GM21576 (cell line): ENCODE data around the gene SLF1.
"Not testable (repeated sequence)": the region's sequence is repeated elsewhere in the genome, so short reads cannot be mapped to it uniquely, and the experiment has no call there.

Experiments
- ATAC-seq: cut with Tn5 transposase; IDR thresholded peaks from one replicate; pipeline ENCODE4 v1.9.1; 2021; ENCODE audit warnings: mild to moderate bottlenecking, moderate library complexity; ENCODE audit not compliant: unreplicated experiment

Gene SLF1

DNA sequence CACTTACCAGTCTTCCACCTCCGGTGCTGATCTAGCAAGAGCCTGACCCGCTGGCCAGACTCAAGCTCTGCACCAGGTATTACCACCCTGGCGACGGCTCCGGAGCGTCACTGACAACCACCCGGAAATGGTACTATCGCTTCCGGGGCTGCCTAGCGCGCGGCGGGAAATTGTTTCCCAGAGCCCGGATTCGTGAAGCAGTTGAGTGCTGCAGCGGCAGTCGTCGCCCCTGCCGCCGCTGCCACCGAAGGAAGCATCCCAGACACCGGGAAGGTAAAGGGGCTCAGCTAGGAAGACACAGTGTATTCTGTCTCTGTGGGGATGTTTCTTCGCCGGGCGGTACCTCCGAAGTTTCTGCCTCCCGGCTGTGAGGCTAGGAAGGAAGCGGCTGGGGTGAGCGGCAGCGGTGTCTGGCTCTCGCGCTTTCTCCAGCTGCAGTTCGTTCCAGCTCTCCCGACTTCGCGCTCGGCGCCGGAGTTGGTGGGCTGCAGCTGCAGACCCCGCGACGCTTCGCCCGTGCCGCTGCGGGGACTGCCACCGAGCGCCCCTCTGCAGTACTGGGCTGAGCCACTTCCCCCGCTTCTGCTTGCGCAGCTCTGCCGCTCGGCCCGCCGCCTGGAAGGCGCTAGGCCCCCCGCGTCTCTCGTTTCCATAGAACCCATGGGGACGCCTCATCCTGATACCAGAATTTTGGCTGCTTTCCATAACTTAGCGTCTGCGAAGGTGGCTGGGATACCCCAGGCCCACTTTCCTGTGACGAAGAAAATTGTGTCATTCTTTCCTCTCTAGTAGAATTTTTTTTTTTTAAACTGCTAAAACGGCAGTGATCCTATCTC lies at the start of gene SLF1, which contains the start of gene KIAA0825:
TSS of gene SLF1 (plus strand) at position 177 of the 836 bp plus-strand sequence. CDS start 10,142 bp downstream, outside the sequence.
TSS of gene KIAA0825 (minus strand) at position 112 of the 836 bp plus-strand sequence. CDS start 81,478 bp downstream, outside the sequence.
- ATAC-seq, result peak; percentile 97

DNA sequence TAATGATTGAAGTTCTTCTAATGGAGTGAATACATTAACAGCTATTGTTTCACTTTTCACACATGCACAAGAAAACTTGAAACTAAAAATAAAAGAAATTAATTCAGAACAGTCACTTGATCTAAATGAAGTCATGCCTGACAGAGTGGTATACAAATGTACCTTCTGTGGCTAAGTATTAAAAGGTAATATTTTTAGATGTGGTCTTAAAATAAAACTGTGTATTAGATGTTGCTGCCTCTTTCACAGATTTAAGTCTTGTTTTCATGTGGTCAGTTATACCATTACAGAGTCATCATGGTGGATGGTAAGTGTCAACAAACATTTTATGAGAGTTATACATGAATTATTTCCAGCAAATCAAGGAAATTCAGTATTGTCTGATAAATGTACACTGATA lies 47.1 kb upstream of the SLF1 start:
- no peak for ATAC-seq

DNA sequence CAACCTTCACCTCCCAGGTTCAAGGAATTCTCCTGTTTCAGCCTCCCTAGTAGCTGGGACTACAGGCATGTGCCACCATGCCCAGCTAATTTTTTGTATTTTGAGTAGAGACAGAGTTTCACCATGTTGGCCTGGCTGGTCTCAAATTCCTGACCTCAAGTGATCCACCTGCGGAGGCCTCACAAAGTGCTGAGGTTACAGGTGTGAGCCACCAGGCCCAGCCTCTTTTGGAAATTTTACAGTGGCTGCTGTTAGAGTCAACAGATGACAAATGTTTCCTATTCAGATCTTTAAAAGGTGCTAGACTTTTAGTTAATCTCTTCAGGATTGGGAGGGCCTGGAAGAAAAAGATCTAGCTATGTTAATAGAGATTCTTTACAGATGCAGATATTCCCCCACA lies 45.1 kb upstream of the SLF1 start:
- not testable (repeated sequence) for ATAC-seq

DNA sequence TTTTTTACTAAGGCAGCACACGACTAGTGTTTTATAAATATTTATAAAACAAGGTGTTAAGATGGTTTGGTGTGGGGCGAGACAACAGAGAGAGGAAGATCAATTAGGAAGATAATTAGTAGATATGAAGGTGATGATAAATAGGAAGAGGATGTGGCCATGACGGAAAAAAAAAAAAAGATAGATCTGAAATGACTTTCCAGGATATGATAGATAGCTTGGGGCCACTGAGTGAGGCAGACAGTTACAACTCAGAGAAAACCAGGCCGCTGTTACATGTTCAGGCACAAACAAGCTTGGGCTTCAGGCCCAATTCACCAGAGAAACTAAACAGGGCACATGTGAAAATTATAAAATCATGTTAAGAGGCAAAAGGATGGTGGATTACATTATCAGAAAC lies 43.3 kb upstream of the SLF1 start:
- no peak for ATAC-seq

DNA sequence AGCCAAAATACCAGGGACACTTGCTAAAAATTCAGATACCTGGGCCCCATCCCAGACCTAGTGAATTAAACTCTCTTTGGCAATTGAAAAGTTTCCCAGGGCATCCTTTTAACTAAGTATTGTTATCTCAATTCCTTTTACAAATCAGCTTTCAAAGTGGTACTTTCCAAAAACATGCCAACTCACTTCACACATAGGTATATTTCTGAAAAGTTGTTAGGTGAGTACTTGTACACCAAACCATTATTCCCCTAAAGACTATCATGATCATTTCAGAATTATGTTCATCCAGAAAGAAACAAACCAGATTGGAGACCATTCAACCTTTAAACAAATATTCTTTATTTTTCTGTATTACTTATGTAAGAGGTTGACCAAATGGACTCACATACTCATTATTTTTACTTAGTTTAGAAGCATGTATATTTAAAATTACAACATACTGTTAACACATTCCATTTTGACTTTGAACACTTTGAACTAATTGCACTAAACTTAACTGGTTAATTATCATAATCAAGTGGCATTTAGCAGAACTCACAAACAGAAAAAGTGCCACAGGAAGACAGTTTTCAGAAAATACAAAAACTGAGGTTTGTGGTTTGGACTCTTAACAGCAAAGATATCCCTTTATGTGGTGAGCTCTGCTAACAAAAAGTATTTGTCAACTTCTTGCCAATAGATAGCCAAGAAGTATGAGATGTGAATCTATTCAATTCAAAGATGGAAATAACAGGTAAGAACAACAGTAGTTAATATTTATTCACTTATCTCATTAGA lies 40.8 kb upstream of the SLF1 start:
- ATAC-seq, result peak; percentile 92

DNA sequence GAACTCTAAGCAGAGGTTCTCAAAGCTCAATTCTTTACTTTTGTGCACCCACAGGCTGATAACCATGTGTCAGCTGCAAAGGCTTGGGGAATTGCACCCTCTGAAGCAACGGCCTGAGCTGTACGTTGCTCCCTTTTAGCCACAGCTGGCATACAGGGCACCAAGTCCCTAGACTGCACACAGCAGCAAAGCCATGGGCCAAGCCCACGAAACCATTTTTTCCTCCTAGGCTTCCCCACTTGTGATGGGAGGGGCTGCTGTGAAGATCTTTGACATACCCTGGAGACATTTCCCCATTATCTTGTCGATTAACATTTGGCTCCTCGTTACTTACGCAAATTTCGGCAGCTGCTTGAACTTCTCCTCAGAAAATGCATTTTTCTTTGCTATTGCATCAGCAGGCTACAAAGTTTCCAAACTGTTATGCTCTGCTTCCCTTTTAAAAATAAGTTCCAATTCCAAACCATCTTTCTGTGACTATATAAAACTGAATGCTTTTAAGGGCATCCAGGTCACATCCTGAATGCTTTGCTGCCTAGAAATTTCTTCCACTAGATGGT lies 23.1 kb upstream of the SLF1 start:
- ATAC-seq, result no peak

DNA sequence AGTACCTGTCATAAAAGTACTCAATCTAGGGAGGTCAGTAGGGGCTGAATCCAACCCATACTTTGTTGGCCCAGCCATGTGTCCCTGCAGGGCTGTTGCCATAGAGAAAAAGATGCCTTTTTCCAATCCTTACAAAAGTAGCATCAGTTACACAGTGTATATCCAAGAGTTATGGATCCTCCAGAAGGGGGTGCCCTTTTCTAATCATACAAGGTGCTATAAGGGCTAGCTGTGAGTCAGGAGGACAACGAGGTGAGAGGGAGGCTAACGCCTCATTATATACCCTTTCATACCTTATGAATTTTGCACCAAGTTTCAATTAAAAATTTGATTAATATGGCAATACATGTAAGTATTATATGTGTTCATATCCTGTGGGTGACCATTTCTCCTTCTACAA lies 4.9 kb upstream of the SLF1 start:
- ATAC-seq, result no peak

DNA sequence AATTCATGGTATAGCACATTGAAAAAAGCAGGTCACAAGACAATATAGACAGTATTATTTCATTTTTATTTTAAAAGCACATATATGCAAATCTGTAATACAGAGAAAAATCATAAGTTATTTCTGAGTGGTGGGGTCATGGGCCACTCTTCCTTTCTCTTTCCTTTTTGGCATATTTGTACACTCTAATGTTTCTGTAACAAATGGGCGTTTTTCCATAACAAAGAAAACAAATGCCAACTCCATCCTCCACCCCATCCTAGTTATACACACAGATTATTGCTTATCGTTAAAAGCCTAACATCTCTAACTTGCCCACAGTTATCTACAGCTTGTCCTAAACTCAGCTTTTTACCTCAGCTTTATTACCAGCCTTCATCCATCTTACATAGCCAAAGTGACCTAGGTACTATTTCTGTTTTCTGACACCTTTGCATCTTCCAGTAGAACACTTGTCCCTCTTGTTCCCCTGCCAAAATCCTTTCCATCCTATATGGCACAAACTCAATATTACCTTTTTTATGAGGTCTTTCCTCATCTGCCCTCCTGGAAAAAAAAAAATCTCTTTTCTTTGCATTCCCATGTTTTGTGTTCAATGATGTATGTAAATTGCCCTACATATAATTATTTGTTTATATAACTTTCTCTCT lies 4.2 kb upstream of the SLF1 start:
- ATAC-seq, result no peak

DNA sequence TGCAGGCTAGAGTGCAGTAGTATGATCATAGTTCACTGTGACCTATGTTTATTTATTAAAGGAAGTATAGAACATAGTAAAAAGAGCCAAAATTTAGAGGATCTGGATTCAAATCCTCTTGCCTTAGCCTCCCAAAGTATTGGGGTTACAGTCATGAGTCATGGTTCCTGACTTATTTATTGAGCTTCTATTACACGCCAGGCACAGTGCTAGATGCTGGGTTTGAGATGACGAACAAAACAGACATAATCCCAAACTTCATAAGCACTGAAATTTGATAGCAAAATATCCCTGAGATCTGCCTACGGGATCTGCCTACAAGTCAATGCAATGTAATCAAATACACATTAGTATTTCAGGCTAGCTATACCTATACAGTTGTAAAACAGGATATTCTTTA lies 2.6 kb upstream of the SLF1 start:
- no peak for ATAC-seq

DNA sequence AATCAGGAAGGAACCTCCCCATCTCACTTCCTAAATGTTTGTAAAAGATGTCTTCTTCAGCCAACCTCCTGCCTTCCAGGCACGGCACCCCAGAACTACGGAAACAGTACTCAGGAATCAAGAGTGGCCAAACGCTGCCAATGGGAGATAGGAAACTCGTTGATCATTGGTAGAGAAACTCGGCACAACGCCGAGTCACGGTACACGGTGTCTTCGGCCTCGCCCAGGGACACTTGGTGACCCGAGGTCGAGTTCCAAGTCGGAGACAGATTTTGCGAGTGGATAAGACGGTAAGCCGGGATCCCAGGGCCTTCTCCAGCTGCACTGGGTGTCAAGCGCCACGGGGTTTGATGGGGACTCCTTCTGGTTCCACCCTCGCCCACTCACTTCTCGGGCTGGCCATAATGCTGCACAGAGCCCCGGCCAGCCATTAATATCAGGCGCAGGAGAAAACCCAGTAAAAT lies 408 bp upstream of the SLF1 start:
- peak; percentile 22 for ATAC-seq

DNA sequence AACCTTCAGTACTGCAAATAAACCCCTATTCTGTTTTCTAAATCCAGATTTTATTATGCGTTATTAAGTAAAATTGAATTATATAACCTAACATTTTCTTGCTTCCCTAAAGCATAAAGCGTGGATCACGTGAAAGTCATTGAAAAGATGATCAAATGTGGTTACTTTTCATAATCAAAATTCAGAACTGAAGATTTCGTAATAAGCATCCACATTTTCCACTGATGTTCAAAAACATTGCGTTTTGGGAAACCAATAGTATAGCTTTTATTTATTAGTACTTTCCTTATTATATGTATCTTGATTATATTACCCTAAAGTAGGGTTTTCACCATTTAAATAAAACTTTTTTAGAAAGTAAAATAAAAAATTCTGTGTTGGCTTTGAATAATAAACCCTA lies 1.8 kb downstream of the SLF1 start:
- ATAC-seq, result no peak

DNA sequence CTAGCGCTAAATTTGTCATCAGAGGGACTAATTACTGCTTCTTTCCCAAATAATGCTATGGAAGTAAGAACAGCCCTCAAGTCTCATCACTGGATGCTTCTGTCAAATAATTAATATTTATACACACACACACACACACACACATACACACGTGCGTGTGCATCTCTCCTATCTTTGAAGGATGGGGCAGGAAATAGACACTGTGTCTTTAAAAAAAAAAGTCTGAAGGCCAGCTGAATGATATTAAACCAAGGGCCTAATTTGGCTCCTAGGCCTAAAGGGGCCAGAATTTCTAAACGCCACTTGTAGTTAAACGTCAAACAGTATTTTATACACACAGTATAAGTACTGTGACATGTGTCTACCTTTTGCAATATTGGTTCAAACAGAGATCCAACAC lies 3.3 kb downstream of the SLF1 start:
- ATAC-seq, result no peak

DNA sequence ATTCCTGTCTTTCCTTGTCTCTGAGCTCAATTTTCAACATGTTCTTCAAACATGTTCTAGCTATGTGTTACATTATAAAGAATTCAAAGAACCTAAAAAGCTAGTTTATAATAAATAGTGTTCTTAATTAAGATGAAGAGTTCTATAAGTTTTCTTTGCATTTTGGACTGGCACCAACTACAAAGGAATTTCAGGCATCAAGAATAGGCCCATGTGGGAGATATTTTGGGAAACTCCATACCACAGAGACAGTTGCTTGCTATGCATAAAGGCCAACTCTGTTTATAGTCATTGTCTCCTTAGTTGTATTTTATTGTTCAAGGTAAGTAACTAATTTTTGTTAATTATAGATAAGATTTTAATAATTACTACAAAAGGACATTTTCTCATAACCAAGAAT lies 4.5 kb downstream of the SLF1 start:
- no peak for ATAC-seq

DNA sequence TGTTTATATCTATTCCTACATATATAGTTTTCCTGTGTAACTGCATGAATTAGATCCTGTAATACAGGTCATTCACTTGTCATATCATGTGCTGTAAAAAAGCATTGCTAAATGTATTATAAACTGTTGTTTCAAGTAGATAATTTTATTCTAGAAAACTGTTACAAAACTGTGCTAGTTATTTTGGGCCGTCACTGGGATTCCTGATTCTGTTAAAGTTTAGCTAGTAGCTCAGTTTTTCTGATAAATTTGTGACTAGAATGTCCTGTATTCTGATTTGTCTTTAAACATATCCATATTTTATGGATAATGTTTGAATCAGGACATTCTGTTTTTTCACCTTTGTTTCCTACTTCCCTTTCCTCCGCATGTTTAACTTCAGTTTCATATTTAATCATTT lies 5.4 kb downstream of the SLF1 start:
- no peak for ATAC-seq

DNA sequence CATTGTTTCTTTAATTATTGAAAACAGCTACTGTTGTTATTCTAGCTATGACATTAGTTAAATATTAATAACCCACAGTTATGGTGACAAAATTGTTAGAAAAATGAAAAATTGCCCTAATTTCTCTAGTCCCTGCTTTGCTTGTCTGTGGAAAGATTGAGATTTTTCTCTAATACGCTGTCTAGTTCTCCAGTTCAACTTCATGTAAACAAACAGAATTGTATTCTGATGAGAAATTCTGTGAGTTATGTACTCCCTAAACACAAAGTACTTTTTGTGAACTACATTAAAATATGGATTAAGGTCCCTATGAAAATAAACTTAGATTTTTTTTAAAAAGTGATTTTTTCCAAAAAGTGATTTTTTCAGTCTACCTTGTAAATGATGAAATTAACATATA lies 8.7 kb downstream of the SLF1 start:
- no peak for ATAC-seq

DNA sequence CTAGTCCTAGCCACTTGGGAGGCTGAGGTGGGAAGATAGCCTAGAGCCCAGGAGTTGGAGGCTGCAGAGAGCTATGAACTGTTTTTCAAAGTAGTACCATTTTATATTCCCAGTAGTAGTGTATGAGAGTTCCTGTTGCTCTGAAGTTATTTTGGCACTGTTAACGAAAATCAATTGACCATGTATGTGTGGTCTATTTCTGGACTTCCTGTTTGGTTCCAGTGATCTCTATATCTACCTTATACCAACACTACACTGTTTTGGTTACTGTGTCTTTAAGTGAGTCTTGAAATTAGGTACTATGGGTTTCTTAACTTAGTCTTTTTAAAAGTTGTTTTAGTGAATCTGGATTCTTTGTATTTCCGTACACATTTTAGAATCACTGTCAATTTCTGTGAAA lies 13.6 kb downstream of the SLF1 start:
- ATAC-seq, result peak; percentile 99

DNA sequence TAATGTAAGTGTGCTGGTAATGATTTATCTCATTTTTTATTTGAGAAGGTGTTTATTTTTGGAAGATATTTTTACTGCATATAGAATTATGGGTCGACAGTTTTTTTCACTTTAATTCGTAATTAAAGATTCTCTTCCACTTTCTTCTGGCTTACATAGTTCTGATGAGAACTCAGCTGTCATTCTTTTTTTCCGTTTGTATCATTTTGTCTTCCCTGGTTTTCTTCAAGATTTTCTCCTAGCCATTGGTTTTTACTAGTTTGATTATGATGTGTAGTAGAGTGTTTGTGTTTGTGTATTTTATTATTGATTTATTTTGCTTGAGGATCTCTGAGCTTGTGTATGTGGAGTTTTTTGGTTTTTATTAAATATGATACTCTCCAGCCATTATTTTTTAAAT lies 21.7 kb downstream of the SLF1 start:
- ATAC-seq, result no peak

DNA sequence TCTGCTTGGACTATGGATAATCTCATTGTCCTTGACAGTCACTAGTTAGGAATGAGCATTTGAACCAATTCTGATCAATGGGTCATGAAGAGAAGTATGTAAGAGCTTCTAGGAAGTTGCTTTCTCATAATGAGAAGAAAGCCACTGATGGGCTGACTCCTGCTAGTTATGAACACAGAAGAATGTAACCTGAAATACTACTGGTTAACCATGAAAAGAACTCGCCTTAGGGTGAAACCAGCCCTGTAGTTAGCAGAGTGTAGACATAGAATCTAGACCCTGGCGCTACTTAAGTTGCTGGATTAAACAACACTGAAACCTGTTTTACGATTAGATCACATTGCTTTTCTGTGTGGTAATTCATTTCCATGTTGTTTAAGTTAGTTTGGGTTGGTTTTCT lies 26.6 kb downstream of the SLF1 start:
- ATAC-seq, result no peak

DNA sequence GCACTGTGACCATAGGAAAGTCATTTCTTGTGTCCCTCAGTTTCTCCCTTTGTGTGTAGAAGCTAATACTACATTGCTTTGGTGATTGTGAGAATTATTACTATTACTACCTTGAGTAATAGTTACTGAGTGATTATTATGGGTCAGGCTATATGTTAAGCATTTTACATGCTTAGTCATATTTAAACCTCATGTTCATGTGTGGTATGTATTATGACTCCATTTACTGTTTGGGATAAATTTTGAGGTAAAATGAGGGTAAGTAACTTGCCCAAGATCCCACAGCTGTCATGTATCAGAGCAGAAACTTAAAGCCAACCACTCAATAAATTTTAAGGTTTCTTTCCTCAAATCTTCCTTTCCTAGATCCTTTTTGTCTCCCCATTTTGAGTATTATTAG lies 28.3 kb downstream of the SLF1 start:
- no peak for ATAC-seq

DNA sequence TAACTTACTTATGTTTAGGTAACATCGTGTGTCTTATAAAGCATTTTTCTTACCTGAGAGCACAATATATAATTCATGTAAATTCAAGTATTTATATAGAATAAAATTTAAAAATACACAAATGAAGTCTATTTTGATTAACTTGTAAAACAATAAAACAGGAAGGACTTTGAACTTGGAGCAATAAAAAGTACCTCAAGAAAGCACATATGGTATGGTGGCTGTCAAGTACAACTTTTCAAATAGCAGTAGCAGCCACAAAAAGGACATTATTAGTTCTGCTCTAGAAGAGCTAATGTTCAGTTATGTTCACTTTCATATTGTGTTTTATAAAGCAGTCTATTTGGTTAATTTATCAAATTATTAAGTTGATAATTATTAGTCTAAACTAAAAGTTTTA lies 31.4 kb downstream of the SLF1 start:
- no peak for ATAC-seq

DNA sequence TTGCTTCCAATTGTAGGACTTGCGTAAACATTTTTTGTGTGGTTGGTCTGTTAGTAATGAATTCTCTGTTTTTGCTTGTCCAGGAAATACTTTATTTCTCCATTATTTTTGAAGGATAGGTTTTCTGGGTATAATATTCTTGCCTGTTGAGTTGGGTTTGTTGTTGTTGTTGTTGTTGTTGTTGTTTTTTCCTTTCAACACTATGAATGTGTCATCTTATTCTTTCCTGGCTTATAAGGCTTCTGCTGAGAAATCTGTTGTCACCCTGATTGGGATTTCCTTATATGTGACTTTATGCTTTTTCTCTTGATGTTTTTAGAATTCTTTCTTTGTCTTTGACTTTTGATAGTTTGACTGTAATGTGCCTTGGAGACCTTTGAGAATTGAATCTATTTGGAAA lies 39.8 kb downstream of the SLF1 start:
- ATAC-seq, result no peak
